Heart left ventricle (tissue), 13 donors: Measurements from ENCODE around the gene HOXD3.

Experiments
- POLR2A ChIP-seq, 2 donors: fragments of 450-650 bp; IDR thresholded peaks; one replicate each; pipeline ENCODE4 v1.6.1; 2017; ENCODE audit warnings: antibody characterized with exemption in 2 of 2, mild to moderate bottlenecking in 2 of 2, moderate library complexity in 2 of 2
- TF ChIP-seq, protein P1 (sequence below), 12 donors: fragments of 200-600 bp; sonication (generic) in 4 of 12; IDR thresholded peaks; one replicate each; pipeline versions ENCODE4 v1.5.0 to v1.8.0; 2018 to 2022; ENCODE audit warnings: antibody characterized with exemption in 12 of 12, mild to moderate bottlenecking in 5 of 12
- donor health status: ischemic (EF 13 %, LVEDD 7.1; RV severe dilation, severe dysfunction).
- donor health status: DM: no; HTN: yes; CAD: no.
- donor health status: DM: no; HTN: no; CAD: no.
- donor health status: ischemic (EF 25% LVEDD 6.9; RV normal size, moderate dysfunction).
- donor health status: ischemic (EF 25% LVEDD 5.7; RV mildly dilated, moderate dysfunction).
- donor health status: ischemic (EF 35%, LVEDD 5.7; RV mildly dilated, moderate dysfunction).
- donor health status: nonischemic (EF 11% LVEDD 7.7; RV severe dilation, severe dysfunction).
- donor health status: DM: yes; HTN: yes; CAD: no.
- donor health status: PGD.
- donor health status: ischemic (EF 29% LVEDD 5.4; RV normal size, mild dysfunction).
- donor health status: nonischemic (EF 23%, LVEDD 6.1; RV moderate dilation, normal function).

DNA sequence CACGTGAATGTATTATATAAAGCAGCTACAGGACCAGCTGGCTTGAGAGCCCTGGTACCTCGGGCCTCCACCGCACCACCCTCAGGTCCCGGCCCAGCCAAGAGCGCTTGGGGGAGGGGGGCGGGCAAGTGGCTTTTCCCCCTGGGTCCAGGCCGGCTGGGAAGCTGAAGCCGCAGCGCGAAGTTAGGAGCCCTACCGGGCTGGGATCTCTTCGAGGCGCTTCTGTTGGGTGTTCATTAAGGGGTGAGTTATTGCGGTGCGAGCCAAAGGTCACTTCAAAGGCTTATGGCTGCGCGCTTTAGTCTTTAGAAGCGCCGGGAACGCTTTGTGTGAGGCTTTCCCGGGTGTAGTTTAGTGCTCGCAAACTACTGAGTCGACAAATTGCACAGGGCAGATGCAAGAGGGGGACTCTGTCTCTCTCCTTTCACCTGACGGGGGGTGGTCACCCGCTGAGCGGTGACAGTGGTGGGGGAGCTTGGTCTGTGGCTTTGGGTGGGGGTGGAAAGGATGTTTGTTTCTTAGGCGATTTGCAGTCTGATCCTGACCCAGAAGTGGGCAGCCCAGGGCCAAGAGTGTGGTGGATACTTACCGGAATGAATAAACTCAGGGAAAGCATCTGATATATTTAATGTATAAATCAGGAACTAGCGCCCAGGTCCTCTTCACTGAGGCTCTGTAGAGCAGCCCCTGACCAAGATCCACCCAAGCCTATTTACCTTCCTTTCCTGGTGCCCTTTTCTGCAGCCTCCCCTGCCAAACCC, 6.0 kb downstream of the HOXD3 start:
- TF ChIP-seq, protein P1, sequence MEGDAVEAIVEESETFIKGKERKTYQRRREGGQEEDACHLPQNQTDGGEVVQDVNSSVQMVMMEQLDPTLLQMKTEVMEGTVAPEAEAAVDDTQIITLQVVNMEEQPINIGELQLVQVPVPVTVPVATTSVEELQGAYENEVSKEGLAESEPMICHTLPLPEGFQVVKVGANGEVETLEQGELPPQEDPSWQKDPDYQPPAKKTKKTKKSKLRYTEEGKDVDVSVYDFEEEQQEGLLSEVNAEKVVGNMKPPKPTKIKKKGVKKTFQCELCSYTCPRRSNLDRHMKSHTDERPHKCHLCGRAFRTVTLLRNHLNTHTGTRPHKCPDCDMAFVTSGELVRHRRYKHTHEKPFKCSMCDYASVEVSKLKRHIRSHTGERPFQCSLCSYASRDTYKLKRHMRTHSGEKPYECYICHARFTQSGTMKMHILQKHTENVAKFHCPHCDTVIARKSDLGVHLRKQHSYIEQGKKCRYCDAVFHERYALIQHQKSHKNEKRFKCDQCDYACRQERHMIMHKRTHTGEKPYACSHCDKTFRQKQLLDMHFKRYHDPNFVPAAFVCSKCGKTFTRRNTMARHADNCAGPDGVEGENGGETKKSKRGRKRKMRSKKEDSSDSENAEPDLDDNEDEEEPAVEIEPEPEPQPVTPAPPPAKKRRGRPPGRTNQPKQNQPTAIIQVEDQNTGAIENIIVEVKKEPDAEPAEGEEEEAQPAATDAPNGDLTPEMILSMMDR (IDR thresholded peaks at IDR 0.05), result no peak
- no peak for TF ChIP-seq POLR2A (IDR thresholded peaks at IDR 0.05)
